Endothelial cell (in vitro differentiated cells): ENCODE measurements around the gene EPSTI1. TPM values are rescaled to one million over a fixed set of nuclear protein-coding genes. Genes with fewer than 3 reads are reported as not detected.

ENCODE experiments used
- DNase-seq: peaks from one replicate; pipeline ENCODE4 v3.0.0; 2021; ENCODE audit warnings: low spot score
- H3K27ac Mint-ChIP-seq: one replicate; pipeline ENCODE4 v1.8.0; 2021; ENCODE audit warnings: mixed read lengths, inconsistent platforms; ENCODE audit not compliant: unreplicated experiment
- H3K27me3 Mint-ChIP-seq: one replicate; pipeline ENCODE4 v1.8.0; 2021; ENCODE audit warnings: mild to moderate bottlenecking, moderate library complexity, mixed read lengths, inconsistent platforms; ENCODE audit not compliant: unreplicated experiment
- H3K36me3 Mint-ChIP-seq: one replicate; pipeline ENCODE4 v1.8.0; 2021; ENCODE audit warnings: mild to moderate bottlenecking, low read depth, mixed read lengths, inconsistent platforms; ENCODE audit not compliant: unreplicated experiment
- H3K4me1 Mint-ChIP-seq: one replicate; pipeline ENCODE4 v1.8.0; 2021; ENCODE audit warnings: mild to moderate bottlenecking, mixed read lengths, inconsistent platforms; ENCODE audit not compliant: unreplicated experiment
- H3K4me3 Mint-ChIP-seq: one replicate; pipeline ENCODE4 v1.8.0; 2021; ENCODE audit warnings: mild to moderate bottlenecking, mixed read lengths, inconsistent platforms; ENCODE audit not compliant: unreplicated experiment
- H3K9me3 Mint-ChIP-seq: one replicate; pipeline ENCODE4 v1.8.0; 2021; ENCODE audit warnings: mixed read lengths, inconsistent platforms; ENCODE audit not compliant: unreplicated experiment
- CTCF ChIP-seq: fragments of 200-600 bp; sonication (generic); IDR thresholded peaks from one replicate; pipeline ENCODE4 v1.5.0; 2021; ENCODE audit warnings: antibody characterized with exemption; ENCODE audit not compliant: unreplicated experiment
- total RNA-seq: library from RNA; stranded (reverse); fragmentation: NEBNext Ultra II Directional; extraction: Animal tissue kit (Norgen Biotek cat#: 25700); gene quantifications from one replicate; pipeline ENCODE4 v1.2.1, GENCODE V29; 2021; ENCODE audit not compliant: unreplicated experiment

Gene EPSTI1
- total RNA-seq, 1 donor from 2014 or later, result 0.77 TPM

DNA sequence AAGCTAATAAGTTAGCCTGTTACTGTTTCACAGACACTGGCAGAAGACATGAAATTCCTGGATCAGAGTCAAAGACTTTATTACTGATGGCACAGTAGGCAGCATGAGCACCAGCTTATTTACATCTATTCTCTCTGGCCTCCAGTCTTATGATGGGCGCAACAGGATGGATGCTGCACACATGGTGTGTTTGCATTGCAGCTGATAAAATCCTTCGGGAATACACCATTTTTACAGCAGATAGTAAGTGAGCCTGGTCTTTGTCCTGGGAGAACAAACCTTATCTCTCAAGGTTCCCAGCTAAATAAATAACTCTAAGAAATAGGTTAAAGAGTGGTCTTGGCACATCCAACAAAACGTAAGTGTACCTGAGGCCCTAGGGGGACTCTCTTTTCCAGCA, 16.0 kb downstream of the EPSTI1 start:
- H3K27me3 Mint-ChIP-seq, result no peaks in the 10 kb centered on the region

GRCh38 chr13:42973581-42973980, 18.5 kb downstream of the EPSTI1 start:
- Mint-ChIP-seq H3K4me1 (peaks cover 3% of the 10 kb centered on the region), H3K9me3 (no peaks in the 10 kb centered on the region), H3K4me3 (no peak overlapping the region), H3K36me3 (no peaks in the 10 kb centered on the region), H3K27me3 (no peaks in the 10 kb centered on the region), H3K27ac (no peak overlapping the region)
- no peak for DNase-seq
- TF ChIP-seq CTCF, result no peak

More for the DNA sequence above, 16.0 kb downstream of the EPSTI1 start:
- H3K27ac Mint-ChIP-seq, result no peak overlapping the region
- no peak for TF ChIP-seq CTCF
- H3K4me3 Mint-ChIP-seq, result no peak overlapping the region
- H3K4me1 Mint-ChIP-seq, result no peaks in the 10 kb centered on the region
- H3K9me3 Mint-ChIP-seq, result no peaks in the 10 kb centered on the region
- no peak for DNase-seq
- no peaks in the 10 kb centered on the region for H3K36me3 Mint-ChIP-seq

- DNase-seq, result no peak
- H3K4me3 Mint-ChIP-seq, result no peak overlapping the region
- no peaks in the 10 kb centered on the region for H3K36me3 Mint-ChIP-seq
- TF ChIP-seq CTCF, result no peak
- H3K9me3 Mint-ChIP-seq, result no peaks in the 10 kb centered on the region
- H3K27me3 Mint-ChIP-seq, result no peaks in the 10 kb centered on the region
- H3K4me1 Mint-ChIP-seq, result peaks cover 3% of the 10 kb centered on the region
- no peak overlapping the region for H3K27ac Mint-ChIP-seq
Observed at GRCh38 chr13:42971691-42972347, 20.2 kb downstream of the EPSTI1 start.

DNA sequence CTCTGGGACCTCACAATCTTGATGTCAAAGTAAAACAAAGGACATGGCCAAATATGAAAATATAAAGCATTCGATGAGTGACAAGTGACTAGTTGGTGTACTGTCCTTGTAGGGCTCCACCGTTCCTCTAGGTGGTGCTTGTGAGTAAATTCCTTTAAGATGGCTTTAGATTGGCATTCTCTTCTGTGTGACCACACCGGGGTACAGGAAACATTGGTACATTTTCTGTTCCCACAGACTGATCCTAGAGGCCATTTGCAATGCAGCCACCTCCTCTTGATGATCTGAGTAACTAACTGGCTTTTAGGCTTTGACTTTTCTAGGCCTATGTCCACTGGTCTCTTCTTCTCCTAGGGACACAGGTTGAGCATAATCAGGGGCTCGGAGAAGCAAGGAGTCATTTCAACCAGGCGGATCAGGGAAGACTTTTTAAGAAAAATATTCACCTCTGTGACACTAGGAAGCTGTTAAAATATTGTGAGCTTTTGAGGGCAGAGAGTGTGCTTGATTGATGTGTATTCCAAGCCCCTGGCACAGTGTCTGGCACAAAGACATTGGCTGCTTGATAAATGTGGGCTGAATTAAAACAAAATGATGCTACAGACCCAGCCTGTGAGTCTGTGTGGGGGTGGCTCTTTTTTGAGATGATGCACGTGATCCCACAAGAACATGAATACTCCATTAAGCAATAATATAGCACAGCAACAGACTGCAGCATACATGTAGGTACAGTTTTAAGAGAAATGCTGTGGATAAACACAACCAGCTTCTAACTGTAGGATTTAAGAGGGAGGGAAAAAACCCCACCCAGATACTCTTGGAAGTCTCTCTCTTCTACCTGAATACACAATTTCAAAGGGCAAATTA, 21.0 kb downstream of the EPSTI1 start:
- peak; percentile 71 for TF ChIP-seq CTCF
- Mint-ChIP-seq H3K36me3 (no peaks in the 10 kb centered on the region), H3K4me1 (peaks cover 3% of the 10 kb centered on the region), H3K27me3 (no peaks in the 10 kb centered on the region), H3K4me3 (no peak overlapping the region), H3K27ac (no peak overlapping the region), H3K9me3 (no peaks in the 10 kb centered on the region)
- peak; percentile 51 for DNase-seq
